WTC11 (cell line): ENCODE results near the gene DENND4B.

ENCODE experiments used
- JUN ChIP-seq: sonication (generic); formaldehyde crosslinking; IDR thresholded peaks from 2 replicates; pipeline ENCODE4 v1.8.0; 2023; ENCODE audit warnings: mild to moderate bottlenecking, missing genetic modification reagents
- NR2C2 ChIP-seq: sonication (generic); formaldehyde crosslinking; IDR thresholded peaks from 2 replicates; pipeline ENCODE4 v1.8.0; 2022; ENCODE audit warnings: mild to moderate bottlenecking, missing genetic modification reagents
- TF ChIP-seq, protein P1 (sequence below): fragments of 200-600 bp; IDR thresholded peaks from 2 replicates; pipeline ENCODE4 v1.8.0; 2022; ENCODE audit warnings: antibody characterized with exemption

- TF ChIP-seq JUN (CRISPR knock-in tag) (0 out of 2 replicates have a peak, but pooled peaks have one; percentile 31), NR2C2 (CRISPR knock-in tag) (no peak)
- TF ChIP-seq, protein P1, sequence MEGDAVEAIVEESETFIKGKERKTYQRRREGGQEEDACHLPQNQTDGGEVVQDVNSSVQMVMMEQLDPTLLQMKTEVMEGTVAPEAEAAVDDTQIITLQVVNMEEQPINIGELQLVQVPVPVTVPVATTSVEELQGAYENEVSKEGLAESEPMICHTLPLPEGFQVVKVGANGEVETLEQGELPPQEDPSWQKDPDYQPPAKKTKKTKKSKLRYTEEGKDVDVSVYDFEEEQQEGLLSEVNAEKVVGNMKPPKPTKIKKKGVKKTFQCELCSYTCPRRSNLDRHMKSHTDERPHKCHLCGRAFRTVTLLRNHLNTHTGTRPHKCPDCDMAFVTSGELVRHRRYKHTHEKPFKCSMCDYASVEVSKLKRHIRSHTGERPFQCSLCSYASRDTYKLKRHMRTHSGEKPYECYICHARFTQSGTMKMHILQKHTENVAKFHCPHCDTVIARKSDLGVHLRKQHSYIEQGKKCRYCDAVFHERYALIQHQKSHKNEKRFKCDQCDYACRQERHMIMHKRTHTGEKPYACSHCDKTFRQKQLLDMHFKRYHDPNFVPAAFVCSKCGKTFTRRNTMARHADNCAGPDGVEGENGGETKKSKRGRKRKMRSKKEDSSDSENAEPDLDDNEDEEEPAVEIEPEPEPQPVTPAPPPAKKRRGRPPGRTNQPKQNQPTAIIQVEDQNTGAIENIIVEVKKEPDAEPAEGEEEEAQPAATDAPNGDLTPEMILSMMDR, result no peak
These were observed 510 bp downstream of the DENND4B start for GRCh38 chr1:153945795-153946621.
